H1 (cell line): ENCODE results near the gene MEF2A. TPM values are rescaled to one million over a fixed set of nuclear protein-coding genes. Genes with fewer than 3 reads are reported as not detected.

Experiments
- CTCF ChIA-PET: fragments of 300-600 bp; sonication (Branson Sonifier 250); formaldehyde crosslinking; loops from one replicate; lab custom pipeline; 2021; ENCODE audit not compliant: partially characterized antibody; lab: Charles Lee
- POLR2A ChIA-PET: fragments of 300-600 bp; sonication (Branson Sonifier 250); formaldehyde crosslinking; loops from one replicate; lab custom pipeline; 2021; ENCODE audit warnings: inconsistent platforms; ENCODE audit not compliant: partially characterized antibody; lab: Charles Lee
- DNase-seq, 2 experiments: peaks; one replicate each; pipeline versions ENCODE4 v3.0.0 to v3.0.0-alpha.2; 2010 to 2022; ENCODE audit warnings: low spot score in 2 of 2, low read depth in 1 of 2, mixed read lengths in 1 of 2
- FAIRE-seq: peaks from 2 replicates; lab custom pipeline; 2011; peaks lifted over from hg19 to GRCh38; lab: Jason Lieb, UNC
- H2AFZ ChIP-seq: 2 replicates; pipeline ENCODE4 v1.8.1; 2012; ENCODE audit warnings: low read length, inconsistent platforms
- H2AK5ac ChIP-seq: 2 replicates; pipeline ENCODE4 v1.6.1; 2013; ENCODE audit warnings: low read depth, low read length
- H2BK120ac ChIP-seq: replicated peaks from 2 replicates; pipeline ENCODE3; 2013; ENCODE audit warnings: low read depth, low read length, inconsistent platforms
- H2BK12ac ChIP-seq: 2 replicates; pipeline ENCODE4 v1.6.1; 2013; ENCODE audit warnings: low read depth, low read length
- H2BK15ac ChIP-seq: 2 replicates; pipeline ENCODE4 v1.6.1; 2013; ENCODE audit warnings: low read length
- H2BK20ac ChIP-seq: 2 replicates; pipeline ENCODE4 v1.6.1; 2013; ENCODE audit warnings: low read length
- H2BK5ac ChIP-seq: 2 replicates; pipeline ENCODE4 v1.6.1; 2013; ENCODE audit warnings: low read depth, low read length
- H3K14ac ChIP-seq: 2 replicates; pipeline ENCODE4 v1.6.1; 2013; ENCODE audit warnings: inconsistent platforms; ENCODE audit not compliant: insufficient read length
- H3K18ac ChIP-seq: 2 replicates; pipeline ENCODE4 v1.6.1; 2013; ENCODE audit warnings: low read length; ENCODE audit errors: extremely low read depth
- H3K23ac ChIP-seq: 2 replicates; pipeline ENCODE4 v1.6.1; 2013; ENCODE audit warnings: inconsistent platforms; ENCODE audit not compliant: insufficient read length
- H3K23me2 ChIP-seq: 2 replicates; pipeline ENCODE4 v1.6.1; 2013; ENCODE audit warnings: low read depth, low read length
- H3K27ac ChIP-seq: 2 replicates; pipeline ENCODE4 v1.6.1; 2011; ENCODE audit warnings: low read depth, low read length, inconsistent platforms
- H3K27me3 ChIP-seq, 4 experiments: replicated peaks in 1 of 4; 1 replicate in 1 of 4; 2 replicates in 3 of 4; pipeline versions ENCODE4 v1.6.1 to v1.8.1; 2011 to 2013; ENCODE audit warnings: low read length in 3 of 4, mild to moderate bottlenecking in 3 of 4, inconsistent platforms in 2 of 4, mixed read lengths in 2 of 4, moderate library complexity in 1 of 4; ENCODE audit not compliant: control insufficient read depth in 3 of 4, insufficient read depth in 3 of 4; ENCODE audit errors: extremely low read depth in 1 of 4
- H3K36me3 ChIP-seq, 4 experiments: 2 replicates each; pipeline versions ENCODE4 v1.6.1 to v1.8.1; 2011 to 2013; ENCODE audit warnings: mild to moderate bottlenecking in 4 of 4, low read length in 3 of 4, moderate library complexity in 2 of 4, control low read depth in 1 of 4, inconsistent platforms in 1 of 4; ENCODE audit not compliant: insufficient read depth in 4 of 4, control insufficient read depth in 2 of 4
- H3K4ac ChIP-seq: replicated peaks from 2 replicates; pipeline ENCODE3; 2013; ENCODE audit warnings: low read length, low read depth, mixed read lengths, inconsistent platforms; ENCODE audit not compliant: insufficient read length
- H3K4me1 ChIP-seq, 4 experiments: replicated peaks in 1 of 4; 1 replicate in 1 of 4; 2 replicates in 3 of 4; pipeline versions ENCODE4 v1.6.1 to v1.8.1; 2011 to 2013; ENCODE audit warnings: low read length in 3 of 4, inconsistent platforms in 2 of 4, mixed read lengths in 1 of 4; ENCODE audit not compliant: insufficient read depth in 4 of 4, control insufficient read depth in 3 of 4
- H3K4me2 ChIP-seq, 2 experiments: 2 replicates each; pipeline versions ENCODE4 v1.6.1 to v1.8.1; 2011 to 2013; ENCODE audit warnings: low read depth in 2 of 2, low read length in 2 of 2, control low read depth in 1 of 2, inconsistent platforms in 1 of 2, mild to moderate bottlenecking in 1 of 2; ENCODE audit not compliant: insufficient read depth in 1 of 2
- H3K4me3 ChIP-seq, 4 experiments: fragments of 200-600, 300-600 bp in 1 of 4; sonication (generic), shearing (Covaris generic), sonication (Bioruptor Twin) in 1 of 4; 2 replicates each; pipeline versions ENCODE4 v1.5.1 to v1.8.1; 2011 to 2016; ENCODE audit warnings: low read length in 4 of 4, low read depth in 3 of 4, control low read depth in 2 of 4, inconsistent platforms in 2 of 4, mild to moderate bottlenecking in 2 of 4, mixed read lengths in 1 of 4, moderate library complexity in 1 of 4; ENCODE audit not compliant: insufficient read depth in 2 of 4; ENCODE audit errors: extremely low read depth in 1 of 4
- H3K56ac ChIP-seq: replicated peaks from 2 replicates; pipeline ENCODE3; 2013; ENCODE audit warnings: low read depth, mild to moderate bottlenecking, mixed read lengths, low read length, inconsistent platforms; ENCODE audit not compliant: insufficient read length
- H3K79me1 ChIP-seq: 2 replicates; pipeline ENCODE4 v1.6.1; 2013; ENCODE audit warnings: low read depth, low read length, control low read depth
- H3K79me2 ChIP-seq, 2 experiments: 2 replicates each; pipeline versions ENCODE4 v1.6.1 to v1.8.1; 2012 to 2013; ENCODE audit warnings: low read length in 2 of 2, mild to moderate bottlenecking in 2 of 2, inconsistent platforms in 1 of 2; ENCODE audit not compliant: insufficient read depth in 2 of 2, control insufficient read depth in 1 of 2
- H3K9ac ChIP-seq, 4 experiments: replicated peaks in 1 of 4; 1 replicate in 1 of 4; 2 replicates in 3 of 4; pipeline versions ENCODE4 v1.6.1 to v1.8.1; 2011 to 2013; ENCODE audit warnings: low read depth in 3 of 4, low read length in 3 of 4, control low read depth in 2 of 4, mild to moderate bottlenecking in 2 of 4, moderate library complexity in 2 of 4, inconsistent platforms in 1 of 4; ENCODE audit errors: extremely low read depth in 1 of 4
- H3K9me3 ChIP-seq, 2 experiments: 2 replicates each; pipeline versions ENCODE4 v1.6.1 to v1.8.1; 2012 to 2013; ENCODE audit warnings: mild to moderate bottlenecking in 2 of 2, moderate library complexity in 2 of 2, control low read depth in 1 of 2, inconsistent platforms in 1 of 2, low read depth in 1 of 2, low read length in 1 of 2, mixed read lengths in 1 of 2; ENCODE audit not compliant: insufficient read depth in 2 of 2
- H4K20me1 ChIP-seq, 2 experiments: replicated peaks in 1 of 2; 2 replicates each; pipeline versions ENCODE3 to v1.8.1; 2011 to 2013; ENCODE audit warnings: inconsistent platforms in 2 of 2, low read length in 2 of 2, mild to moderate bottlenecking in 1 of 2; ENCODE audit not compliant: insufficient read depth in 2 of 2, control insufficient read depth in 1 of 2
- H4K5ac ChIP-seq: 2 replicates; pipeline ENCODE4 v1.6.1; 2013; ENCODE audit warnings: low read length, low read depth, mixed read lengths, inconsistent platforms; ENCODE audit not compliant: insufficient read length
- H4K8ac ChIP-seq: 2 replicates; pipeline ENCODE4 v1.8.0; 2013; ENCODE audit warnings: mild to moderate bottlenecking, moderate library complexity, low read length, inconsistent platforms; ENCODE audit not compliant: insufficient read depth; ENCODE audit errors: extremely low read depth
- H4K91ac ChIP-seq: replicated peaks from 2 replicates; pipeline ENCODE3; 2013; ENCODE audit warnings: low read length, mixed read lengths, inconsistent platforms; ENCODE audit not compliant: insufficient read length
- ATF3 ChIP-seq: IDR thresholded peaks from 2 replicates; pipeline ENCODE4 v1.6.1; 2011; ENCODE audit warnings: low read depth, mild to moderate bottlenecking, low read length; ENCODE audit not compliant: insufficient read depth
- CBX8 ChIP-seq: fragments of 300-800, 300-1000 bp; sonication (generic); IDR thresholded peaks from 2 replicates; pipeline ENCODE4 v1.7.1; 2016; ENCODE audit warnings: low read depth, low read length, borderline replicate concordance
- GABPA ChIP-seq: IDR thresholded peaks from 2 replicates; pipeline ENCODE4 v1.6.1; 2011; ENCODE audit warnings: mild to moderate bottlenecking, low read length, moderate library complexity, borderline replicate concordance; ENCODE audit not compliant: insufficient read depth
- POLR2A ChIP-seq, 2 experiments: IDR thresholded peaks; 1 replicate in 1 of 2; 2 replicates in 1 of 2; pipeline ENCODE4 v1.6.1; 2011; ENCODE audit warnings: low read depth in 2 of 2, low read length in 2 of 2, mild to moderate bottlenecking in 2 of 2; ENCODE audit errors: control extremely low read depth in 1 of 2
- POU5F1 ChIP-seq: IDR thresholded peaks from 2 replicates; pipeline ENCODE4 v1.6.1; 2011; ENCODE audit warnings: low read depth, mild to moderate bottlenecking, low read length, moderate library complexity
- SAP30 ChIP-seq: fragments of 300-600 bp; sonication (generic); IDR thresholded peaks from 2 replicates; pipeline ENCODE4 v1.7.1; 2012; ENCODE audit warnings: low read length, moderate library complexity, mild to moderate bottlenecking, inconsistent platforms; ENCODE audit not compliant: insufficient read depth, insufficient replicate concordance
- SIRT6 ChIP-seq: IDR thresholded peaks from one replicate; pipeline ENCODE4 v1.7.1; 2012; ENCODE audit warnings: low read length, inconsistent platforms
- whole genome bisulfite sequencing, 2 experiments: shearing (Covaris generic) in 1 of 2; methylation state at CpG; one replicate each; pipeline versions ENCODE4 v1.1.6 to v1.1.7; 2013 to 2015; ENCODE audit warnings: low lambda C conversion rate in 2 of 2, mixed read lengths in 2 of 2, inconsistent platforms in 1 of 2, low coverage in 1 of 2, missing lambda C conversion rate in 1 of 2; ENCODE audit not compliant: insufficient replicate concordance in 2 of 2, insufficient coverage in 1 of 2, insufficient read length in 1 of 2; ENCODE audit errors: extremely low coverage in 1 of 2, missing lambda C conversion rate in 1 of 2; 5-methylcytosine and 5-hydroxymethylcytosine counted together
- polyA plus RNA-seq, 7 experiments: library from polyadenylated mRNA; depleted of rRNA in 3 of 7; stranded (reverse) in 5 of 7; unstranded in 2 of 7; fragments of >200 nt in 5 of 7; fragments of 200-250 nt in 2 of 7; gene quantifications; 1 replicate in 5 of 7; 2 replicates in 1 of 7; 4 replicates in 1 of 7; pipeline versions ENCODE4 v1.2.1 to v1.2.3, GENCODE V29; 2011 to 2013; ENCODE audit warnings: missing spikeins in 2 of 7, mixed read lengths in 2 of 7
- total RNA-seq: library from RNA; stranded (reverse); fragmentation: NEBNext Ultra II Directional; extraction: Animal tissue kit (Norgen Biotek cat#: 25700); gene quantifications from 2 replicates; pipeline ENCODE4 v1.2.1, GENCODE V29; 2021

MEF2A gene
- total and polyA plus RNA-seq, 2 of the 8 experiments (the other 6 are each of a cell fraction or from before 2014, with no cell fraction given), result 15.6 to 22.5 TPM

- no peaks in the 10 kb centered on the region for H3K36me3 ChIP-seq
- H3K27ac ChIP-seq, result no peak overlapping the region
- H3K4me3 ChIP-seq, result no peak overlapping the region
- no peak overlapping the region for H4K8ac ChIP-seq
- WGBS, 2 experiments, result 88% methylated on average over 5 of the region's 5 CpGs; no CpG with 5 or more reads in 1 of the 2 experiments
- H2BK5ac ChIP-seq, result no peak overlapping the region
- H3K9ac ChIP-seq, result no peak overlapping the region
- CTCF ChIA-PET, result interaction anchor here (1.2 kb wide), 1 partner anchor 64 kb away, joined by 4 read pairs; no protein-coding TSS in a partner anchor
- no peak overlapping the region for H3K4me2 ChIP-seq
- no peak overlapping the region for H2BK15ac ChIP-seq
- H3K23me2 ChIP-seq, result no peaks in the 10 kb centered on the region
- H3K27me3 ChIP-seq, result no peaks in the 10 kb centered on the region
- no peaks in the 10 kb centered on the region for H3K79me2 ChIP-seq
- no peak overlapping the region for H4K5ac ChIP-seq
- H2BK20ac ChIP-seq, result no peak overlapping the region
- no peak overlapping the region for H2AFZ ChIP-seq
- H3K18ac ChIP-seq, result no peak overlapping the region
- no peak overlapping the region for H2BK12ac ChIP-seq
- H2BK120ac ChIP-seq, result no peak overlapping the region
- H3K23ac ChIP-seq, result no peak overlapping the region
- POLR2A ChIA-PET, result interaction anchor here (1.1 kb wide), 1 partner anchor 9 kb away, joined by 3 read pairs; no protein-coding TSS in a partner anchor
- no peak overlapping the region for H2AK5ac ChIP-seq
- no peaks in the 10 kb centered on the region for H4K20me1 ChIP-seq
- no peak overlapping the region for H3K56ac ChIP-seq
- no peak for FAIRE-seq
- TF ChIP-seq SIRT6, result no peak
- TF ChIP-seq SAP30, result no peak
- TF ChIP-seq GABPA, result no peak
- no peak for TF ChIP-seq POLR2A (IDR thresholded peaks at IDR 0.05; ENCODE audit: control extremely low read depth in 1 of 2, low read depth in 2 of 2, low read length in 2 of 2)
- TF ChIP-seq CBX8, result no peak
- TF ChIP-seq ATF3, result no peak
- TF ChIP-seq POU5F1, result no peak
- H3K9me3 ChIP-seq, result no peaks in the 10 kb centered on the region
- DNase-seq, result no peak
- no peak overlapping the region for H4K91ac ChIP-seq
- H3K4me1 ChIP-seq, result no peaks in the 10 kb centered on the region
- no peaks in the 10 kb centered on the region for H3K79me1 ChIP-seq
- H3K14ac ChIP-seq, result no peak overlapping the region
- H3K4ac ChIP-seq, result no peak overlapping the region
Measured at GRCh38 chr15:99556011-99556410, 9.8 kb upstream of the MEF2A start.
